ENCODE results near the gene CDH6. TPM values are rescaled to one million over a fixed set of nuclear protein-coding genes. Genes with fewer than 3 reads are reported as not detected.

Gene CDH6
- total RNA-seq, 1 donor from 2014 or later, result 6.5 TPM

GRCh38 chr5:31269259-31269658 lies 75.8 kb downstream of the CDH6 start:
- Histone ChIP-seq H3K4me1 (no peaks in the 10 kb centered on the region), H3K36me3 (no peaks in the 10 kb centered on the region), H3K27ac (no peak overlapping the region), H3K4me3 (no peak overlapping the region), H3K9me3 (no peaks in the 10 kb centered on the region), H3K27me3 (no peaks in the 10 kb centered on the region)
- intact Hi-C loops (cut with DNase I), result no loop called here
- no peak for DNase-seq (ENCODE audit: low spot score in 2 of 2)
- TF ChIP-seq CTCF (IDR thresholded peaks at IDR 0.05), result no peak

GRCh38 chr5:31270396-31270795 lies 76.9 kb downstream of the CDH6 start:
- no peak overlapping the region for H3K27ac ChIP-seq

GRCh38 chr5:31271567-31271966 lies 78.1 kb downstream of the CDH6 start:
- intact Hi-C loops (cut with DNase I), result no loop called here
- Histone ChIP-seq H3K9me3 (no peaks in the 10 kb centered on the region), H3K4me3 (no peak overlapping the region), H3K36me3 (no peaks in the 10 kb centered on the region), H3K4me1 (no peaks in the 10 kb centered on the region), H3K27me3 (no peaks in the 10 kb centered on the region), H3K27ac (no peak overlapping the region)
- no peak for DNase-seq (ENCODE audit: low spot score in 2 of 2)
- no peak for TF ChIP-seq CTCF (IDR thresholded peaks at IDR 0.05)

More at GRCh38 chr5:31270396-31270795, 76.9 kb downstream of the CDH6 start:
- intact Hi-C loops (cut with DNase I), result no loop called here
- Histone ChIP-seq H3K9me3 (no peaks in the 10 kb centered on the region), H3K36me3 (no peaks in the 10 kb centered on the region), H3K27me3 (no peaks in the 10 kb centered on the region), H3K4me1 (no peaks in the 10 kb centered on the region), H3K4me3 (no peak overlapping the region)
- no peak for DNase-seq (ENCODE audit: low spot score in 2 of 2)
- peak in 2 of 3 experiments; percentile 44 to 50 for TF ChIP-seq CTCF (IDR thresholded peaks at IDR 0.05)

GRCh38 chr5:31273161-31273560 lies 79.7 kb downstream of the CDH6 start:
- TF ChIP-seq CTCF (IDR thresholded peaks at IDR 0.05), result no peak
- DNase-seq (ENCODE audit: low spot score in 2 of 2), result no peak
- Histone ChIP-seq H3K9me3 (no peaks in the 10 kb centered on the region), H3K4me1 (no peaks in the 10 kb centered on the region), H3K27ac (no peak overlapping the region), H3K4me3 (peak overlapping the region in 1 of 2 donors; percentile 52), H3K36me3 (no peaks in the 10 kb centered on the region), H3K27me3 (no peaks in the 10 kb centered on the region)
- intact Hi-C loops (cut with DNase I), result no loop called here

- no peak for DNase-seq (ENCODE audit: low spot score in 2 of 2)
- intact Hi-C loops (cut with DNase I), result no loop called here
- Histone ChIP-seq H3K27ac (no peak overlapping the region), H3K9me3 (no peaks in the 10 kb centered on the region), H3K4me3 (peak overlapping the region; percentile 5 to 52), H3K27me3 (no peaks in the 10 kb centered on the region), H3K36me3 (no peaks in the 10 kb centered on the region), H3K4me1 (no peaks in the 10 kb centered on the region)
- TF ChIP-seq CTCF (IDR thresholded peaks at IDR 0.05), result no peak
These were observed 80.3 kb downstream of the CDH6 start for GRCh38 chr5:31273631-31274378.
